HG03439 (cell line): ENCODE results near the gene ENG.

ENCODE experiments used
- ATAC-seq: cut with Tn5 transposase; IDR thresholded peaks from one replicate; pipeline ENCODE4 v1.9.1; 2021; ENCODE audit warnings: mild to moderate bottlenecking, moderate library complexity; ENCODE audit not compliant: unreplicated experiment

The ENG gene

DNA sequence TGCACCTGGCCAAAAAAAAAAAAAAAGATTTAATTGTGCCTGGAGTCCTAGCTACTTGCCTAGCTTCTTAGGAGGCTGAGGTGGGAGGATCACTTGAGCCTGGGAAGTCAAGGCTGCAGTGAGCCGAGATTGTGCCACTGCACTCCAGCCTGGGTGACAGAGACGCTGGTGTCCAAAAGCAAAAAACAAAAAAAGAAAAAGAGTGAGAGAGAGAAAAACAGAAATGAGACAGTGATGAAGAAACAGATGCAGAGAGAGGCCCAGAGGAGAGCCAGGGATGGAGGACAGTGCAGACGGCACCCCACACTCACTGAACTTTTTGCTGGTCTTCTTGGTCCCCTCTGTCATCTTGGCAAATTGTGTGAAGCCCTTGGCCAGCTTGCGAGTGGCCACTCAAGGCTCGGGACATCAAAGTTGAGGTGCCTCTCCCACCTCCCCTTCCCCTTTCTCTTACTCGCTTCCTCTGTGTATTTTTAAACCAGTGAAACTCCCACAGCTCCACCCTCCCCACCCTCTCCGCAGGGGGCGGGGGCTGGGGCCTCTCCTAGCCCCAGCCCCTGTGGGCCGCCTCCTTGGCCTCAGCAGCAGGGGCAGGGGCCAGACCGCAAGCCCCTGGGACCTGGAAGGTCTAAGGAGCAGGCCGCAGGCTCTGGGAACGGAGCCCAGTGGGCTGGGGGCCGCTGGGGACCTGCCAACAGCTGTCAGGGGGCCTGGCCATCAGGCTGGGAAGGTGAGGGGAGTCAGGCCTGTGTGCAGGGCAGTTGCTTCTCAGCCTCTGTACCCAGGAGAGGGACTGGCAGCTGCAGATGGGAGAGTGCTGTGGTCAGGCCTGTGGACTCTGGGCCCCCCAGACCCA, 76.0 kb downstream of the ENG start, which contains the start of gene SH2D3C:
Gene SH2D3C, minus strand, starts transcription at position 387 of the 856 bp plus-strand sequence. Its CDS starts 39 bp downstream, at position 348.
- ATAC-seq: peak; percentile 28

DNA sequence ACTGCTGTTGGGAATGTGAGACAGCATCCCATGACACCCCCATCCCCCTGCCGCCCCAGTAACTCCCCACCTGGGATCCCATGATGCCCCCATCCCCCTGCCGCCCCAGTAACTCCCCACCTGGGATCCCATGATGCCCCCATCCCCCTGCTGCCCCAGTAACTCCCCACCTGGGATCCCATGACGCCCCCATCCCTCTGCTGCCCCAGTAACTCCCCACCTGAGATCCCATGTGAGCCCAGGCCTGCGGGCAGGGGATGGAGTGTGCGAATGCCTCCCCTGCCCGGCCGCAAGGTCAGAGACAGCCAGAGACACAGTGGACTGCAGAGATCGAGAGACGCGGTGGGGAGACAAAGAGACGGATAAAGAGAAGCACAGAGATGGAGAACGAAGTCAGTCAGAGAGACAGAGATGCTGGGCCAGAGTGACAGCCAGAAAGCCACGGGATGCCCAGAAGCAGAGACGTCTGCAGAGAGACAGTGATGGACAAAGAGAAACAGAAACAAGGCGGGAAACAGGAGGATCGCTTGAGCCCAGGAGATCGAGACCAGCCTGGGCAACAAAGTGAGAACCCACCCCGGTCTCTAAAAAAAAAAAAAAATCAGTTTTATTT, 77.0 kb downstream of the ENG start:
- ATAC-seq: no peak

DNA sequence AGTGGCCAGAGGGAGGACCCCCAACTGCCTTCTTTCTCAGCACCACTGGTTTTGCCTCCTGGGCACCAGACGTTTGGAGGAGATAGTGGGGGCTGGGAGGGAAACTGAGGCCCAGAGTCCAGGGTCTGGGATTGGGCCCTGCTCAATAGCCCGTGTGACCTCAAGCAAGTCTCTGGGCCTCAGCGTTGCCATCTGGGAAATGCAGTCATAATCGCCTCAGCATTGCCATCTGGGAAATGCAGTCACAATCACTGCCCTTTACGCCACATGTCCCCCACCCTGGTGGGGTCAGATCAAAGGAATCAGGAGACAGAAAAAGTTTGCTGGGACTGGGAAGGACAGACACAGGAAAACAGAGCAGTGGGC, 77.6 kb downstream of the ENG start:
- ATAC-seq: no peak

DNA sequence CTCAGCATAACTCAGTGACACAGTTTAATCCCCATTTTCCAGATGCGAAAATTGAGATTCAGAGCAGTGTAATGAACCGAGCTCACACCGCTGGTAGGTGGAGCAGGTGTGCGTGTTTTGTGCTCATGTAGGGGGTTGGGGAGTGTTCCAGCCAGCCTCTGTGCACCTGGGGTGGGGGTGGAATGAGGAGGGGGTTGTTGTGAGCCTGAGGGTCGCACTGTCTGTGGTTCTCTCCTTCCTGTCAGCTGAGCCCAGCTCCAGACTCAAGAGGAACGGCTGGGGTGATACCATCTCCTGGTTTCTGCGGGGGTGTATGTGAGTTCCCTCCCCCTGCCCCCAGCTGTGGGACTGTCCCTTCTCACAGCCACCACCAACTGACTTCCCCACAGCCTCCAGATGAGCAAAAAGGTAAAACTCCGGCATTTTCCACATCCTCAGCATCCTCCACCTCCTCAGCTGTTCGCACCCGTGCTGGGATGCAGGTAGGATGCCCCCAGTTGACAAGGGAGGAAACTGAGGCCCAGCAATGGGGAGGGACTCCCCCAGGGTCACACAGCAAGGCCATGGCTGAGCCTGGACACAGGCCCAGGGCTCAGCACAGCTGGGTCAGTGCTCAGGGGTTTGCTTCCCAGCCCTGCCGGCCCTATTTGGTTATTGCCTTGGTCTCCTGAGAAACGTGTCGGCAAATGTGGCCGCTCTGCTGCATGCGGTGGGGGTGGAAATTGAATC, 78.1 kb downstream of the ENG start:
- ATAC-seq: peak; percentile 27

DNA sequence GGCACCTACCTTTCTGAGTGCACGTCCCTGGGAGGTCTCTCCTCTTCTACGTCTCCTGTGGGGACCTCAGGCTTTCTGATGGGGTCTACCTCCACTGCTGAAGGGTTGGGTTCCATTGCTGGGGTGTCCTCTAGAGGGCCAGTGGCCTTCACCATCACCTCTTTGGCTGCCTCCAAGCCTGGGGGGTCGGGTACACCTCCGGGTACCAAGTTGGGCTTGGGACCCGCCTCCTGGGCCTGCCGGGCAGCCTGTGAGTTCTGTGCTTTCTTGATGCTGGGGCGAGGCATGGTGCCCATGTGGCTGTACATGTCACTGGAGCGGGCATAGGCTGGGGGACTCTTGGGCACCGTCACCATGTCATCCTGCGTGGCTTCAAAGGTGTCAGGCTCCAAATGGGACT, 80.5 kb downstream of the ENG start:
- ATAC-seq: no peak

DNA sequence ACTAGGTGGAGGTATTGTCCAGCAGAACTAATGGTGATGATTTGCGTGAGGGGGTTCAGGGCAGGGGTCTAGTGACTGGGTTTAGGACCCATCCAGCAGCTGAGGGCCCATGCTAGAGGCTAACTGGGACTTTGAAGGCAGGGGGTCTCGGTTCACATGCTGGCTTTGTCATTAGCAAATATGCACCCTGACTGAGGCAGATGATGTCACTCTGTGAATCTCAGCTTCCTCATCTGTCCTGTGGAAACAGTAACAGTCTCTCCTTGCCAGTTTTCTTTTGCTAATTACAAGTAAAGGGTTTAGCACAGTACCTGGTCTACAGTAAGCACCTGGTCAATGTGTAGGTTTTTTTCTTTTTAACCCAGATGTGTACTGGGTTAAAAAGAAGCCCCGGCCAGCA, 81.2 kb downstream of the ENG start:
- no peak for ATAC-seq

DNA sequence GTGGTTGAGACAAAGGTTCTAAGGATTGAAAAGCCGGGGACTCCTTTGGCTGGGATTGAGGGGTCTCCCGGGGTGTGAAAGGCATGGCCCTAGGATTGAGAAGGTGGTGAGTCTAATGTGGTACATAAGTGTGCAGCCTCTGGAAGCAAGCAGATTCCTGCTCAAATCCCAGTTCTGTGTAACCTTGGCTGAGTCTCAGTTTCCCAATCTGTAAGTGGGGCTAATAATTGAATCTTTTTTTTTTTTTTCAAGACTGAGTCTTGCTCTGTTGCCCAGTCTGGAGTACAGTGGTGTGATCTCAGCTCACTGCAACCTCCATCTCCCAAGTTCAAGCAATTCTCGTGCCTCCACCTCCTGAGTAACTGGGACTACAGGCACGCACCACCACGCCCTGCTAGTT, 81.9 kb downstream of the ENG start:
- ATAC-seq: no peak

DNA sequence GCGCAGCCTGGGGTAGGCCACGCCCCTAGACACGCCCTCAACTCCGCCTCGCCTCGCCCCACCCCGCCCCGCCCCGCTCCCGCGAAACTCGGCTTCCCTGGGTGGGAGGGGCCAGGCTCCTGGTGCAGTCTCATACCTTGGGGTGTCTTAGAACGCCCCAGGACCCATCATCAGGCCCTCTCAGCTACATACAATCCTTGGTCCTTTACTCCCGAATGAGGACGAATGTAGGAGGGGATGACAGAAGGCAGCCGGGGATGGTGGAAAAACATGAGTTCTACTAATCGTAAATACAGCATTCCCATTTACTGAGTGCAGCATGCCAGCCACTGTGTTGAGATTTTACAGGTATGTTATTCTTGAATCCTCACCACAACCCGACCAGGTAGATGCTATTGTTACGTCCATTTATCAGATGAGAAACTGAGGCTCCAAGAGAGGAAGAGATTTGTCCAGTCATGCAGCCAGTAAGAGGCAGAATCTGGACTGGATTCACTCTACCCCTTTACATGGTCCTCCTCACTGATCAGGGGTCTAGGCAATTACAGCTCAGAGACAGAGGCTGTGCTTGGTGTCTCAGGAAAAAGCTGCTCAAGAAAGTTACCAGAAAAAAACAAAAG, 82.8 kb downstream of the ENG start:
- ATAC-seq: no peak

DNA sequence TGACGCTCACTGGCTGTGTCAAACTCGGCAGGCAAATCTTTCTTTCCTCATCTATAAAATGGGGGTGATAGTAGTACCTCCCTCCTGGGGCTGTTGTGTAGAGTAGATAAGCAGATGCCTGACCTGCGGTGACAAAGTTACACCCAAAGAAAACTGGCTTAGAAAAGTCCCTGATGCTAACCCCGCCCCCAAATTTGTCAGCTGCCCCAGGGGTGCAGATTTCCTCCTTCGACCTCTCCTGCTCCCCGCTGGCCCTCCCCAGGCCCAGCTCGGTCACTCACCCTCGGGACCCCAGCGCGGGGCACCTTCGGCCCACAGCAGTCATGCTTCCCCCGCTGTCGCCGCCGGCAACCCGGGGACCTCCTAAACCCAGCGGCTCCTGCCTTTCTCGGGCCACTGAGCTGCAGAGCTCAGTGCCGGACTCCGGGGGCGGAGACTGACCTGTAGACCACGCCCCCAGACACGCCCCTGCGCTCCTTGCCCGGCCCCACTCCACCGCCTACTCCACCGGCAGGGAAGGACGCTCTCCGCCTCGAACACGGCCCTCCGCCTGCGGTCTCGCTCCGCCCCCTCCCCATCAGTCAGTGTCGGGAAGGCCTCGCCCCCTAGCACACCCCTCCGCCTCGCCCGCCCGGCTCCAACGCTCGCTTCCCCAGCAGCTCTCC, 83.4 kb downstream of the ENG start:
- peak; percentile 87 for ATAC-seq

DNA sequence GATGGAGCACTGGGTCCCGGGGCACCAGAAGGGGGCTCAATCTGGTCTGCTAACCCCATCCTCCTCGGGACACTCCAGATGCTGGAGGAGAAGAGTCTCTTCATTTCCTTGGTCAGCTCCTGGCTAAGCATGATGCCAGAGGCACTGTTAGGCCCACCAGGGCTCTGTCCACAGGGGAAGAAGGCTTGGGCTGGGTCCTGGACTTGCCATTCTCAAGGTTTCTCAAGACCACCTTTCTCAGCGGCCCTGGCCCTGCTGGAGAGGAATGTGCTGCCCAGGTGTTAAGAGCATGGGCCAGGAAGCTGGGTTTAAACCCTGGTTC, 83.9 kb downstream of the ENG start:
- ATAC-seq: no peak

DNA sequence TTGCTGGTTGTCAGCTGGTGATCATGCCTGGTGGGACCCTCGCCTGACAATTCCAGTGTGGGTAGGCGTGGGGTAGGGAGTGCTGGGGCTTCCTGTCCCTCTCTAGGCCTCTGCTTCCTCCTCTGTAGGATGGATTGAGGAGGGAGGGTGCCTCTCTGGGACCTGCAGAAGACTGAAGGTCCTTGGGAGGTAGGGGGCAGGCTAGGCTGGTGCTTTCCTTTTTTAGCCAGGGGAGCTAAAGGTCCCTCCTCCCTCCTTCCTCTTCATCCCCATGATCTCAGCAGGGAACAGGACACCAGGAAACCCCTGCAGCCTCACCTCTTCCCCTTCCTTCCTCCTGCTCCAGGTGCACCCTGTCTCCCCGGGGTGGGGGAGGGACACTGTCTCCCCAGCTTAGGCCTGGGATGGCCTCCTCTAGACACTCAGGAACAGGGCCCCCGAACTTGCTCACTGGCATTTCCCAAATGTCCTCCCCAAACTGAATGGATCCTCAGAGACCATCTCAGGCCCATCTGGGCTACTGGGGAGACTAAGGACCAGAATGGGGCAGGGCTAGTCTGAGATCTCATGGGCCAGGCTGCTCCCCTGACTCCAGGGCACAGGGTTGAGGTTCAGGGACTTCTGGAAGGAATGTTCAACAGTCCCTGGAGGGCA, 84.4 kb downstream of the ENG start:
- ATAC-seq: no peak

DNA sequence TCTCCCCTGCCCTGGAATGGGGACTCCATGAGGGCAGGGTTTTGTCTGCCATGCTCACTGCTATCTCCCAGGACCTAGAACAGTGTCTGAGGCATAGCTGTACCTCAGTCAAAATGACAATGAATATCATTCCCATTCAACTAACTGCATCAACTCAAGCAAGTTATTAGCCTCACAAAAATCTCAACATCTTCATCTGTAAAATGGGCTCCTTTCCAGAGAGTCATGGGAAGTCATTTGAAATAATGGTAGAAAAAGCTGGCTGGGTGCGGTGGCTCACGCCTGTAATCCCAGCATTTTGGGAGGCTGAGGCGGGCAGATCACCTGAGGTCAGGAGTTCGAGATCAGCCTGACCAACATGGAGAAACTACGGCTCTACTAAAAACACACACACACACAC, 85.4 kb downstream of the ENG start:
- no peak for ATAC-seq

DNA sequence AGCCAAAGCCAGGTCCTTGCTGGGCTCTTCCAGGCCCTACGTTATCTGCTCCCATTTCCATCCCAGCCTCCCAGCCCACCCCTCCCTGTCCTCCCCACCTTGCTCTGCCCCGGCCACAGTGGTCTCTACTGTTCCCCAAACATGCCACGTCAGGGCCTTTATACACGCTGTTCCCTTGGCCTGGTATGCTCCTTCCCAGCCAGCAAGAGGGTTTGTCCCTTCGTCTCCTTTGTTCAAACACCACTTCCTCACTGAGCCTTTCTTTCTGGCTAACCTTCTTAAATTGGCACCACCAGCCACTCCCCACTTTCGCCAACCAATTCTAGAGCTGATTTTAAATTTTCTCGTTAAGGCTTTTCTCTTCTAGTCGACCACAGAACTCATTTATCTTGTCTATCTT, 85.8 kb downstream of the ENG start:
- no peak for ATAC-seq

DNA sequence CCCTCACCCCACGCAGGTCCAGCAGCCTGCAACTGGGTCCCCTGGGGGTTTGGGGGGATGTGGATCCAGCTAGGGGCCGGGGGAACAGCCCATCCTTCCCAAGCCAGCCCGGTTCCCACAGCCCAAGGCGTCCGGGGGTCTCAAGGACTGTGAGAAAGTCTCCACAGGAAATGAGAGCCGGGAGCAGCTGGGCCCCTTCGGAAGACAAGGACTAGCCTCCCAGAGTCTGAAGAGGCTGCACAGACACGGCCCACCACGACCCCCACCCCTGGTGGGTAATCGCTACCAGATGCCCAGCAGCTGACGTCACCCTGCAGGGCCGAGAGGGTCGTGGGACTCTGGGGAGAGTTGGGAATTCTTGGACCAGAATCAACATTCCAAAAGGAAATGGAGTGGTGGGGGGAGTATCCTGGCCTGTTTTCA, 86.5 kb downstream of the ENG start:
- ATAC-seq: no peak

DNA sequence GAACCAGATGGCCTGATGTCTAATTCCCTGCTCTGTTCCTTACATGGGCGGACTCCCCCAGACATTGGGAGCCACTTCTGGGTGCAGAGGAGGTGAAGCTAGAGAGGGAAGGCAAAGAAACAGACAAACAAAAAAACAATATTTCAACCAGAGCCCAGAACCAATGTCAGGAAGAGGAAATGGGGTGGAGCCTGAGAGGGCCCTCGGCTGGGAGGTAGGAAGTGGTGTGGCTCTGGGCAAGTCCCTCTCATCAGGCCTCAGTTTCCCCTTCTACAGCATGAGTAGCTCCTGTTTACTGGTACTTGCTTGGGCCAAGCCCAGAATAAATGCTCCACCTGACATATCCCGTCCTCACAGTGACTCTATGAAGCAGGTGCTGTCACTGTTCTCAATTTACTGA, 87.0 kb downstream of the ENG start:
- ATAC-seq: no peak

DNA sequence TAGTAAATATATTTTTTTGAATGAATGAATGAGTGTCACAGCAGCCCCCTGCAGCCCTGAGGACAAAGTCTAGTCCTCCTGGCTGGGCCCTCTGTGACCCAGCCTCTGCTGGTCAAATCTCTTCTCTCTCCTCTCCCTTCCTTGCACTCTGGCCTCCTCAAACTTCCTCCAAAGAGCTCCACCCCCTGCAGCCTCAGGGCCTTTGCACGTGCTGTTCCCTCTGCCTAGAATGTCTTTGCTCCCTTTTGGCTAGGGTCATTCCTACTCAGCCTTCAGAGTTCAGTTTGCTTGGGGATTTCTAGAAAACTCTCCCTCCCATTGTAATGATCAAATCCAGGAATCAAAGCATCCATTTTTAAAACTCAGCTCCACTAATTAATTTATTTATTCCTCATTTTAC, 89.0 kb downstream of the ENG start:
- ATAC-seq: no peak
